Vagina (tissue), 2 donors: ENCODE data around the gene MUC4.

Experiments
- POLR2A ChIP-seq, 2 donors: fragments of 450-650 bp; IDR thresholded peaks; one replicate each; pipeline ENCODE4 v1.6.1; 2017; ENCODE audit warnings: antibody characterized with exemption in 2 of 2, mild to moderate bottlenecking in 2 of 2, moderate library complexity in 2 of 2
- TF ChIP-seq, protein P1 (sequence below), 3 experiments: fragments of 450-650 bp in 2 of 3; fragments of 200-600 bp in 1 of 3; sonication (generic) in 1 of 3; IDR thresholded peaks; one replicate each; pipeline ENCODE4 v1.5.1; 2017 to 2019; ENCODE audit warnings: antibody characterized with exemption in 3 of 3, mild to moderate bottlenecking in 2 of 3, moderate library complexity in 2 of 3

DNA sequence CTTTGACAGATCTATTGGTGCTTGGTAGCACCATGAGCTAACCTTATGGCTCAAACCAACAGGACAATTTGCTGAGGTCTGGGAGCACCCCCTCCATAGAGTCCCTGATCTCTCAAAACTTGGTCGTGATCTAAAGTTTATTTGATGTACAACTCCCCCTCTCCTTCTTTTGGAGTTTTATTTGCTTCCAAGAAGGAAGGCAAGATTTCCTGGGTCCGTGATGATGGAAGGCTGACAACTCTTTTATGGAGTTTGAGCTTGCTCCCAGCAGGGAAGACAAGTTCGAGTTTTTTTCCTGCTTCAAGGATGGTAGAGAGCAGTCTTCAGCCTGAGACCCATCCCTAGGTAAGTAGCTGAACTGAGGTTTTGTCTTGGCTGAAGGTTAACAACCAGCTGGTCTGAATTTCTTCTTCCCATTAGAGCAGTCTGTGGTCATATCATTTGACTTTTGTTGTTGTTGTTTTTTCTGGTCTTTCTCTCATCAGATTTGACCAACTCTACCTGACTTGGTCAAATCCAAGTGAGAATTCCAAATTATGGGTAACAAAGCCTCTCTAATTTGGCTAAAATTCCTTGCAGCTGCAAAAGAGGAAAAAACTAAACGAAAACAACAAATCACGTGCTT lies 93.8 kb downstream of the MUC4 start:
- TF ChIP-seq, protein P1, sequence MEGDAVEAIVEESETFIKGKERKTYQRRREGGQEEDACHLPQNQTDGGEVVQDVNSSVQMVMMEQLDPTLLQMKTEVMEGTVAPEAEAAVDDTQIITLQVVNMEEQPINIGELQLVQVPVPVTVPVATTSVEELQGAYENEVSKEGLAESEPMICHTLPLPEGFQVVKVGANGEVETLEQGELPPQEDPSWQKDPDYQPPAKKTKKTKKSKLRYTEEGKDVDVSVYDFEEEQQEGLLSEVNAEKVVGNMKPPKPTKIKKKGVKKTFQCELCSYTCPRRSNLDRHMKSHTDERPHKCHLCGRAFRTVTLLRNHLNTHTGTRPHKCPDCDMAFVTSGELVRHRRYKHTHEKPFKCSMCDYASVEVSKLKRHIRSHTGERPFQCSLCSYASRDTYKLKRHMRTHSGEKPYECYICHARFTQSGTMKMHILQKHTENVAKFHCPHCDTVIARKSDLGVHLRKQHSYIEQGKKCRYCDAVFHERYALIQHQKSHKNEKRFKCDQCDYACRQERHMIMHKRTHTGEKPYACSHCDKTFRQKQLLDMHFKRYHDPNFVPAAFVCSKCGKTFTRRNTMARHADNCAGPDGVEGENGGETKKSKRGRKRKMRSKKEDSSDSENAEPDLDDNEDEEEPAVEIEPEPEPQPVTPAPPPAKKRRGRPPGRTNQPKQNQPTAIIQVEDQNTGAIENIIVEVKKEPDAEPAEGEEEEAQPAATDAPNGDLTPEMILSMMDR (IDR thresholded peaks at IDR 0.05): no peak
- no peak for TF ChIP-seq POLR2A (IDR thresholded peaks at IDR 0.05)
